ENCODE results near the gene TEX36.
"Not testable (repeated sequence)": the region's sequence is repeated elsewhere in the genome, so short reads cannot be mapped to it uniquely, and the experiment has no call there.

The TEX36 gene, protein sequence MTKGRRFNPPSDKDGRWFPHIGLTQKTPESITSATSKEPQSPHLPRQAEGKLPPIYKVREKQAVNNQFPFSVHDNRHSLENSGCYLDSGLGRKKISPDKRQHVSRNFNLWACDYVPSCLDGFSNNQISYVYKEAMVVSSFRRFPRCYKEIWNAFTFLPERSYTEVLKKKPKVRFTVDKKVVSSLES

DNA sequence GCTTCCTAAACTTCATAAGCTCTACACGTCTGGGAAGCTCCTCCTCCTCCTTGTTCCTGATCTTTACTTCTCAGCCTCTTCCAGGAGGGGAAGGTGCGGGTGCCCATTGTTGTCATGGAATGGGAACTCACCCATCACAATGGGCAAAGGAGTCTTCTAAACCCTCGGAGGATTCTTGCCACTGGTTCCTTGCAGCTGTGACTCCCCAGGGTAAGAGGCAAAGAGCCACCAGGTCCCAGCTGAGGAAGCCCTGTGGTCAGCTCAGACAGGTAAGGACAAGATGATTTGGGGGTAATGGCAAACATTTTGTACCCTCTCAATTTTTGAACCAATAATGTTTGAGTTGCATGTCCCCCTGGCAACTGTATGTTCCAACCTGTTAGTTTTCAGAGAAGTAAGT lies at the start of gene TEX36:
TEX36 (minus strand) TSS at position 101 of the 400 bp plus-strand sequence. CDS start 174 bp downstream, outside the sequence.
- DNase-seq (ENCODE audit: low read depth in 2 of 2, low spot score in 1 of 2): no peak

DNA sequence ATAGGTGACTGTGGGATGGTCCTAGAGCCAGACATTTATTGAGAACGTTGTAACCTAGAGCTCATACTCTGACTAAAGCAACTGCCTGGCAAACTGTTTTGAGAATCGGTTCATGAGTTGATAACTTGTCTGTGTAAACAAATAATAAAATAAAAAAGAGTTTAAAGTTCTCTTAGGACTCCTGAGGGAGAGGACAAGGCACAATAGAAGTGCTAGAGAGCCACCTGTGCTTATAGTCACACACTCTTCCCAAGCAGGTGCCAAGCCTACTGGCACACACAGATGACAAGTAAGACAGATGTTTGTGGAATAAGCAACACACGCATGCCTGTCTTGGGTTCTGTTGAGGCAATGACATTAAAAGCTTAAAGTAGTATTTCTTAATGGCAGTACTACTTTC lies 44.5 kb upstream of the TEX36 start:
- no peak for DNase-seq (ENCODE audit: low read depth in 2 of 2, low spot score in 1 of 2)

DNA sequence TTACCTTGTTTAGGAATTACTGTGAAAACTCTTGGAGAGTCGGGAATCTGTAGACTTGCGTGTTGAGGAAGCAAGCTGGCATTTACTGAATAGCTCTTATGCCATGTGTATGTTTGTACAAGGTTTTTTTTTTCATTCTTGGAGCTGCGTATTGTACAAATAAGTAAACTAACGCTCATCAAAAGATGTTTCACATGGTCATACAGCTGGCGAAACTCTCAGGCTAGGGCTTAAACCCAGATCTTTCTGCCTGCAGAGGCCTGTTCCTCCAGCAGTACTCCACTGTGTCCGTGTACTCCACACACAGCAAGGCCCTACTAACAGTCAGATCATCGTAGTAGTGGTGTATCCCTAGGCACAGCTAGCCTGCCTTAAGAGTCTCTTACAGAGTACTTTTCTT lies 44.0 kb upstream of the TEX36 start:
- no peak for DNase-seq (ENCODE audit: low read depth in 2 of 2, low spot score in 1 of 2)

DNA sequence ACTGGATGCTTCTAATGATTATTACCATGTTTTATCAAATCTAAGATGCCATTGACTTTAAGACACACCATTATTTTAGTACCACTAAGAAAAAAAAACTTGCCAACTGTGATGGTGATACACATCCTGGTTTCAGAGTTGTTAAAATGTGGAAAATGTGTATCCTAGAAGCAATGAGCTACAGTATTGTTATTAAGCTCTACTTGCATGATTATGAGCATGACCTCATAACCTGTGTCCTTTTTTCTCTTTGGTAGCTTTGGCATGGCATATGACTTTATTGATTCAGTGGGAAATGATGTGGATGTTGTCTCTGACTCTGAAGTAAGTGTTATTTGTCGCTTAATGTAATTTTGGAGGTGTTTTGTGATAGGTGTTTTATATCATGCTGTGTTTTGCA lies 39.8 kb upstream of the TEX36 start:
- no peak for DNase-seq (ENCODE audit: low read depth in 2 of 2, low spot score in 1 of 2)

DNA sequence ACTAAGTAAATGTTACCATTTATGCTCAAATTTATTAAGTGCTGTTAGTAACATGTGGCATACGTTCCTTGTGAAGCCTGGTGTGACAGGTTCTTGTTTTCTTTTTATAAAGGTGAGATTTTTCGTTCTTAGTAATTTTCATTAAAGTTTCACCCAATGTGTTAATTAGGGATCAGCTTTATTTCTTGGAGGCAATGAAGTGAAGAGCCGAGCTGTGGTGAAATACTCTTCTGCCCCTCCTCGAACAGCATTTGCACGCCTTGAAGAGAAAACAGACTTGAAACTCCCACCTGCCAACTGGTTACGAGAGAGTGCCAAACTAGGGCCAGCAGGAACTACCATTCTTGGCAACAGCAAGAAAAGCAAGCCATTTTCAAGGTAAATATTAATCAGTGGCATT lies 38.1 kb upstream of the TEX36 start:
- no peak for DNase-seq (ENCODE audit: low read depth in 2 of 2, low spot score in 1 of 2)

DNA sequence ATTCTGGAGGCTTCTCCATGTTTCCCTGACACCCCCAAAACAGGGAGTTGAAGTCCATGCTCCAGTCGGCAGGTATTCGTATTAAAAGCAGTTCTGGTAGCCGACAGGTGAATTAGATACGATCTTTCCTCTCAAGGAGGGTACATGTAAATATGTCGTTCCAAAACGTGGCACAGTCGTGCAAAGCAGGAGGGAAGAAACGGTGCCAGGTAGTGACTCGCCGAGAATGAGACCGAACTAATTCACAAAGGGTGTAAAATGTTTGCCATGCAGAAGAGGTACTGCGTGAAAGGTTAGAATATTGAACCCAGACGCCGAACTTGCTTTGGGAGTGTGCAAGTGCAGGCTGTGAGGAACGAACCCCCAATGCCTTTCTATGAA lies 37.0 kb upstream of the TEX36 start:
- no peak for DNase-seq (ENCODE audit: low read depth in 2 of 2, low spot score in 1 of 2)

DNA sequence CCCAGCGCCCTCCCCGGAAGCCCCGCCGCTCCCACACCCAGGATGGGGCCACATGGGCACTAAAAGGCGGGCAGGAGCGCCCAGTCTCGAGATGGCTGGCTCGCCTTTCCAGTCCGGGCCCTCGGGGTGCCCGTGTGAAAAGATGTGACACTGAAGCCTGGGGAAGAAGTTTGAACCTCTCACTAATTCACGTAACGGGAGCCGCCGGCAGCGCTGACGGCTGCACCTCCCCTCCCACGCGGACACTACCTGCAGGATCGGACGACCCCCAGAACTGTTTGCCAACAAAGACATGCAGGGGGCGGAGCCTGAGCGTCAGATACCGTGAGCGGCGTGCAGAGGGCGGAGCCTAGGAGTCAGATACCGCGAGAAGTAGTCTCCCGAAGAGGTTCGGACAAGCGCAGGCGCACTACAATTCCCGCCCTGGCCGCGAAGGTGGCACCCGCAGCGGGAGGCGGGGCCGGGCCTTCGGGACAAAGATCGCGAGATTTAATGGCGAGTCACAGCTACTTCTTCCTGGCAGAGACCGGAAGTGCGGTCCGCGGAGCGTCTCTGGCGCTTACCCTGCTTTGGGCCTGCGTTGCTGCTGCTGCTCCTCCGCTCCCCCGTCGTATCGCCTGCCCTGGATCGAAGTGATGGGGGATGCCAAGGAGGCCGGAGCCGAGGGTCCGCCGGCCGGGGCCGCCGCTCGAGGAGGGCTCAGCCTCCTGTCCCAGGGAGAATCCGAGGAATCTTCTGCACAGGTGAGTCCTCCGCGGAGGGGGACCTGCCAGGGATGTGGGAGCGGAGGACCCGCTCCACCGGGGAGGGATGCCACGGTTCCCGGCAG lies 36.4 kb upstream of the TEX36 start, which contains the start of gene EDRF1:
EDRF1 (plus strand) TSS at position 537 of the 829 bp plus-strand sequence; CDS start at position 636, 99 bp downstream.
- DNase-seq (ENCODE audit: low read depth in 2 of 2, low spot score in 1 of 2): peak; percentile 97 to 99

DNA sequence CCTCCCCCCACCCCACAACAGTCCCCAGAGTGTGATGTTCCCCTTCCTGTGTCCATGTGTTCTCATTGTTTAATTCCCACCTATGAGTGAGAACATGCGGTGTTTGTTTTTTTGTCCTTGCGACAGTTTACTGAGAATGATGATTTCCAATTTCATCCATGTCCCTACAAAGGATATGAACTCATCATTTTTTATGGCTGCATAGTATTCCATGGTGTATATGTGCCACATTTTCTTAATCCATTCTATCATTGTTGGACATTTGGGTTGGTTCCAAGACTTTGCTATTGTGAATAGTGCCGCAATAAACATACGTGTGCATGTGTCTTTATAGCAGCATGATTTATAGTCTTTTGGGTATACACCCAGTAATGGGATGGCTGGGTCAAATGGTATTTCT lies 31.8 kb upstream of the TEX36 start:
- not testable (repeated sequence) for DNase-seq (ENCODE audit: low read depth in 2 of 2, low spot score in 1 of 2)

DNA sequence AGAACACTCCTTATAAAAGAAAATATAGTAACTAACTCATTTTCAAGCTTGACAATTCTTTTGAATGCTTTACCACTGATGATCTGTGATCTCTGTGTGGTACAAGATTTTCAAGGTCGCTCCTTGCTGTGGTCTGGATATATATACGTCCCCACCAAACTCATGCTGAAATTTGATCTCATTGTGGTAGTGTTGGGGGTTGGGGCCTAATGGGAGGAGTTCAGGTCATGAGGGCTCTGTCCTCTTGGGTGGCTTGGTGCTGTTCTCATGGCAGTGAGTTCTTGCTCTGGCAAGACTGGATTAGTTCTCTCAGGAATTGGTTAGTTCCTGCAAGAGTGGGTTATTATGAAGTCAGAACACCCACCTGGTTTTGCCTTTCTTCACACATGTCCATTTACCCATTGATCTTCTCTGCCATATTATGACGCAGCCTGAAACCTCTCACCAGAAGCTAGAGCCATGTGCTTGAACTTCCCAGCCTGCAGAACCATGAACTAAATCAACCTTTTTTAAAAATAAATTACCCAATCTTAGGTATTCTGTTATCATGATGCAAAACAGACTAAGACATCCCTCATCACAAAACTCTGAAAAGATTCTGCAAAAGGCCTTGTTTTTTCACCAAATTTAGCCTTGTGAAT lies 28.3 kb upstream of the TEX36 start:
- no peak for DNase-seq (ENCODE audit: low read depth in 2 of 2, low spot score in 1 of 2)

DNA sequence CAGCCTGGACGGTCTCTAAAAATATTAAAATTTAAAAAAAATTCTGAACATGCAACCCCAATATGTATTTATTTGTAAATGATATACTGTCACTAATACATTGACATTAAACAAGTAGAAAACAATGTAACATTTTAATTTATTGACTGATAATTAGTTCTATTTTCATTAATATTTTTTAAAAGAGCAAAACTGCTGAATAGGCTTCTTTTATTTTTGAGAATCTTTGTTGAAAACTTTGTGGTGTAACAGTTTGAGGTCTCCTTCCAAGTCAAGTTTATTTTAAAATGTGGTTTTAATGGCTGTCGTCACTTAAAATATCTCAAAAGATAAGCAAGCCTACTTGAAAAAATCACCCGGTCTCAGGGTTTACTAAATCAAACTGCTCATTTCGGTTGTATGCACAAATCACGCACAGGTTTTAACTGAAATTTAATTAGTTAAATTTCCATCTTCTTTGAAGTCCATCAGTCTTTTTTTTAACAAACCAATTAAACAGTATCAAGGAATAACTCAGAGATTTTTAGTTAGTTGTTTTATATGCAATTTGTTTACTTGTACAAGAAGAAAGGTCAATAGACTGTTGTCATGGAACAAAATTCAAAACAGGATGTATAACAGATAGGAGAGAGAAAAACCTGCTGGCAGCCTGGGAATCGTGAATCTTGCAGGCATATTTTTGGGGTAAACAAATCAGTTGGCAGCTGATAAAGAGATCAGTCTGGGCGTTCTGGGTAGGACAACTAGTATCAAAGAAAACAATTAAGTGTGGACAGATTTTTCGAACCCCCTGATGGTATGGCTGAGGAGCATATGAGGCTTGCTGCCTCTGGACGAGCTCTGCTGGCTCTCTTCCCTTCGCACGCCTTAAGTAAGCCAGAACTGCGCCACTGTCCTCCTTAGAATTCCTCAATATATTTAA lies 26.9 kb upstream of the TEX36 start:
- DNase-seq (ENCODE audit: low read depth in 2 of 2, low spot score in 1 of 2): no peak

DNA sequence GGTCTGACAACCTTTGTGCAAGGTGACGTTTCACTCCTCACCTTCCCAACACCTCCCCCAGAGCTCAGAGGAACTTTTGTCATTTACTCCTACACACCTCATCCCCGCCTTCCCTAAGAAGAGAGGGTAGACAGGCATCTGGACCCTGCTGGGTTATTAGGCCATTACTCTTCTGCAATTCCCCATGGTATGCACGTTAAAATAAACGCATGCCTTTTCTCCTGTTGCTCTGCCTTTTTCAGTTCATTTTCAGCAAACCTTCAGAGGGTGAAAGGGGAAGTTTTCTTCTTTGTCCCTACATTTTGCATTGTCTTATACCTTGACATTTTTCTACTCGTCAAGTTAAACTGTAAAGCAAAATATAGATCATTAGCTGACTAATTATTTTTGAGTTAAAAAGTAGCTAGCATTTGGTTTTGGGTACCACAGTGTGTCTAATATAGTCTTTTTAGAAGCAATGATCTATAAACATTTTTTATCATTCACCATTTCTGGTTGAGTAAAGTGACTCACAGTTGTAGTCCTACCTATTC lies 26.1 kb upstream of the TEX36 start:
- DNase-seq (ENCODE audit: low read depth in 2 of 2, low spot score in 1 of 2): no peak

DNA sequence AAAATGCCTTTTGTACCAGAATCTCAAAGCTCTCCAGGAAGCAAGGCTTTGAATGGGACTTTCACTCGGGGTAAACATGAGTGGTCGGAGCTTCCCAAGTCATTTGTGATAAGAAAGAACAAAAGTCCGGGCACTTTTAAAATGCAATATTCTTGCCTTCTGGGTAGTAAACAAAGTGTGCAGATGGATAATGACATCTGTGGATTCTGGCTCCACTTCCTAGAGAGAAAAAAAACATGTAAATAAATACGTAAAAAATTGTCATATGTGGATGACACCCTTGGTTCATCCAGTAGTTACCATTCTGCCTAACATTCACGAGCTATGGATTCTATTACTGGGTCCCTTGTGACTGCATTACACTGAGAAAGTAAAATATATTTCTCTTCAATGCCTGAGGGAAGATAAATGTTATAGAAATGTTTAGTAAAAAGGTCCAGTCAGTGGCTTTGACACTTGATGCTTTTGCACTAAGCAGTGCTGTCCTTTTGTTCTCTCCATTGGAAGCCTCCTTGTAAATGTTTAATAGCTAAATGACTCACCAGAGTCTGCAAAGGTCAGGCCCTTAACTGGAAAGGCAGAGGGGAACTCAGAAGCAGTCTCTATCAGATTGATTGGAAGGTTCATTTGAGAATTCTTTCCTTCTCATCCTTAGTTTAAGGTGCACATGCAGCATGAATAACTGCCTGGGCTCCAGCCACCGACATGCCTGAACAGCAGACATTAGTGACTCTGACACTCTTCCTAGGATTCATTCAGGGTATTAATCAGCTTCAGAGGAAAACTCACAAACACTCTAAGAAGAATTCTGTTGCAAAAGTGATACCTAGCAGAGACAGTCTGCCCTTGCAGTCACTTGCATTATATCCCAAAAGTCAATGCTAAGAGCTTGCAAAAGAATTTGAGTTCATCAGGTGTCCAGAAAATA lies 24.8 kb upstream of the TEX36 start:
- DNase-seq (ENCODE audit: low read depth in 2 of 2, low spot score in 1 of 2): no peak

DNA sequence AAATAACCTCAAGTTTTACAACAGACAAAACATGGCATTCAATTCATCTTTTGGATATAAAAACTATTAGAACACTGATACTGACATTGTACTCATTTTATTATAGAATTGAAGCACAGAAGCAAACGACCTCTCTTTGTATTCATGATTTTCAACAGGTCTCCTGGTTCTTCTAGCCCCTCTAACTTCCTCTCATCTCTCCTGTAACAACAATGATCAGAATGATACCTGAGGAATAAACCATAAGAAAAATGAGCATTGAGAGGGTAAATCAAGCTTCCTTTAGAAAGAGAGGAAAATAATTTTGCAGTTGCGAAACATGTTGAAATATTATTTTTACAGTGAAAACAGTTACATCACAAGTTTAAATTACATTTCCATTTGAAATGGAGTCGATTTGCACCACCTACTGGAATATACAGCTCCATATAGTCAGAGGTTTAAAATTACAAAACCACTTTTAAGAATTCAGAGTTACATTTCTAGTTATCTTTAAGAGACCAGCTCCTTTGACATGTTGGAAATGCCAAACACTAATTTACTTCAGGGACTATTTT lies 17.5 kb upstream of the TEX36 start:
- no peak for DNase-seq (ENCODE audit: low read depth in 2 of 2, low spot score in 1 of 2)

DNA sequence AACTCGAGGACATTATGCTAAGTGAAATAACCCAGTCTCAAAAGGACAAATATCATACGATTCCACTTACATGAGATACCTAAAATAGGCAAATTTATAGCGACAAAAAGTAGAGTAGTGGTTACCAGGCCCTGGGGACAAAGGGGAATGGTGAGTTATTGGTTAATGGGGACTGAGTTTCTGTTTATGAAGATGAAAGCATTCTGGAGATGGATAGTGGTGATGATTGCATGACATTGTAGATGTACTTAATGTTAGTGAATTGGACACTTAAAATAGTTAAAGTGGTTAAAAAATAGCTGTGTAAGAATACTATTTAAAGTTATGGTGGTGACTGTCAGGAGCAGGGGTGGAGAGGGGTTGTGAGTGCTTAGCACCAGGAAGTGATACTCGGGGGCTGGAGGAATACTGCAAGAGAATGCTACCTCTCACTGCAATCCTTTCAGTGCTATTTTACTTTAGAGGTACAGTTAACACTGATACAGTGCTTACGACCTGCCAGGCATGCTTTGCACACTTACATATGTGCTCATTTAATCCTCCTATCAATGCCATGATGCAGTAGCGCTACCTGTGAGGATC lies 16.7 kb upstream of the TEX36 start:
- no peak for DNase-seq (ENCODE audit: low read depth in 2 of 2, low spot score in 1 of 2)

DNA sequence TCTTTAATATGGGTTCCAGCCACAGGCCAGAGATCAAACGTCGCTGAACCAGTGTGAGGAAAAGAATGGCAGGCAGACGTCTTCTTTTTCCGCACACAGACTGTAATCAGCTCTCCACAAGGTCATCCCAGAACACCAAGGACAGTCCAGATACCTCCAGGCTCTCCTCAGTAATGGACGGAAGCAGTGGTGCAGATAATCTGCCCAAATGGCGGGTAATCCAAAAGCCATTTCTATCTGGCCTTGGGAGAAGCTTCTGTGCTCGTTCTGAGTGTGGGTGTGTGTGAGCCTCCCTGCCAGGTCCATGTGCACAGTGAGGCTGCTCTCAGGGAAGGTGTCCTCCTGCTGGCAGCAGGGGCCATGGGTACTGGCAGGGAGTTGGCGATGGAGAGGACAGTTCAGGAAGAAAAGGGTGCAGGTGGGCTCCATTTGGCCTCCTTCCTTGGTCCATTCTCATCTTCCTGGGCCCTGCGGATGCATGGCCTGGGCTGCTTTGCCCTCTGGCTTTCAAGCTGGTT lies 15.6 kb upstream of the TEX36 start:
- DNase-seq (ENCODE audit: low read depth in 2 of 2, low spot score in 1 of 2): no peak

DNA sequence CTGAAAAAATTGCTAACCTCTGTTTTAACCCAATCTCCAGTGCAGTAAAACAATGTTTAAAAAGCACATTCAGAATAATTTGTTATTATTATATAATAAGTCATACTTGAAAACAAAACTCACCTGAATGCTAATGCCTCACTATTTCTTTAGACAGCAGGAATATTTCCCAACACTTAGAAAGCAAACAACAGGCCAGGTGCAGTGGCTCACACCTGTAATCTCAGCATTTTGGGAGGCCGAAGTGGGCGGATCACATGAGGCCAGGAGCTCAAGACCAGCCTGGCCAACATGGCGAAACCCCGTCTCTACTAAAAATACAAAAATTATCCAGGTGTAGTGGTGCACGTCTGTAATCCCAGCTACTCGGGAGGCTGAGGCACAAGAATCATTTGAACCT lies 13.9 kb upstream of the TEX36 start:
- not testable (repeated sequence) for DNase-seq (ENCODE audit: low read depth in 2 of 2, low spot score in 1 of 2)

DNA sequence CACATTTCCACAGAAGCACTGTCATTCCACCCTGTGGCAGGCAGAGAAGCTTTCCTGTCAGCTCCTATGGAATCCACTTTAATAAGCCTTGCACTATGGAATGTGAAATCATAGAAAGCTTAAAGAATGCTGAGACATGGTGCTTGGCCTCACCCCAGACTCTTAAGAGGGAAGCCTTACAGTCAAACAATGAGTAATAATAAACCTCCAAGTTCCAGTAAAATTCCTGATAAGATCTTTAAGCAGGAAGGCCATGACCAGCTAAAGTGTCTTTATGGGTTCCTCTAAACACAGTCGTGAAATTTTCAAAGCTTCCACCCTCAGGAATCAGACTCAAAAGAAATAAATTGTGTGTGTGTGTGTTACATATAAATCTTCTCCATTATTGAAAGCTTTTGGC lies 11.9 kb upstream of the TEX36 start:
- DNase-seq (ENCODE audit: low read depth in 2 of 2, low spot score in 1 of 2): no peak

DNA sequence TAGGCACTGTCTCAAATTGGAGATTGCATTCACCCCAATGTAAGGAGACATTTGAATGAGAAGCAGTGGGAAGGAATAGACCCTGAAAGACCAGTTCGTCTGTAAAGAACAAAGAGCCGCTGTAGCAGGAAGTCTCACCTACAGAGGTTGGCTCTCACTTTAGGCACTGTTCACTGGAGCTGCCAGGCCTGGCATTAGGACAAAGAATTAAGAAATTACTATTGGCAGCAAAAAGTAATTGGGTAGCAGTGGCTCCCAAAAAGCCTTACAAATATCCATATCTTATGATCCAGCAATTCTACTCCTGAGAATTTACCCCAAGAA lies 10.5 kb upstream of the TEX36 start:
- no peak for DNase-seq (ENCODE audit: low read depth in 2 of 2, low spot score in 1 of 2)

Measured in stimulated activated CD8-positive, alpha-beta memory T cell treated with anti-CD3 and anti-CD28 coated beads, Interleukin-4, amount 100 ng/mL, for 1 hour (primary cell).